H9 (cell line): ENCODE data around the gene UGT1A7. TPM values are rescaled to one million over a fixed set of nuclear protein-coding genes. Genes with fewer than 3 reads are reported as not detected.
"Not testable (repeated sequence)": the region's sequence is repeated elsewhere in the genome, so short reads cannot be mapped to it uniquely, and the experiment has no call there.

Experiments used
- DNase-seq: peaks from one replicate; pipeline ENCODE4 v3.0.0-alpha.2; 2017
- H2AFZ ChIP-seq: one replicate; pipeline ENCODE4 v1.6.1; 2013; ENCODE audit warnings: mild to moderate bottlenecking, low read length, control low read depth, moderate library complexity
- H2AK5ac ChIP-seq: 2 replicates; pipeline ENCODE4 v1.6.1; 2013; ENCODE audit warnings: low read length, control low read depth, mixed read lengths; ENCODE audit not compliant: insufficient read length
- H2BK120ac ChIP-seq: one replicate; pipeline ENCODE4 v1.6.1; 2013; ENCODE audit warnings: low read depth, mild to moderate bottlenecking, low read length, control low read depth, inconsistent platforms; ENCODE audit not compliant: poor library complexity, severe bottlenecking
- H2BK12ac ChIP-seq: 2 replicates; pipeline ENCODE4 v1.6.1; 2013; ENCODE audit warnings: low read length, control low read depth, mixed read lengths, low read depth; ENCODE audit not compliant: insufficient read length
- H2BK15ac ChIP-seq: 2 replicates; pipeline ENCODE4 v1.6.1; 2013; ENCODE audit warnings: low read depth, low read length, control low read depth
- H2BK20ac ChIP-seq: one replicate; pipeline ENCODE4 v1.6.1; 2013; ENCODE audit warnings: low read depth, mild to moderate bottlenecking, low read length, control low read depth, inconsistent platforms; ENCODE audit not compliant: poor library complexity, severe bottlenecking
- H2BK5ac ChIP-seq: 2 replicates; pipeline ENCODE4 v1.6.1; 2013; ENCODE audit warnings: low read length, control low read depth, mixed read lengths; ENCODE audit not compliant: insufficient read length
- H3K14ac ChIP-seq: 2 replicates; pipeline ENCODE4 v1.6.1; 2013; ENCODE audit warnings: low read length, control low read depth; ENCODE audit not compliant: insufficient read depth
- H3K18ac ChIP-seq: 2 replicates; pipeline ENCODE4 v1.6.1; 2013; ENCODE audit warnings: low read depth, mild to moderate bottlenecking, mixed read lengths, low read length, control low read depth; ENCODE audit not compliant: insufficient read length
- H3K23ac ChIP-seq: 2 replicates; pipeline ENCODE4 v1.6.1; 2013; ENCODE audit warnings: low read length, control low read depth, mixed read lengths, low read depth; ENCODE audit not compliant: insufficient read length
- H3K23me2 ChIP-seq: 2 replicates; pipeline ENCODE4 v1.6.1; 2013; ENCODE audit warnings: low read depth, mild to moderate bottlenecking, mixed read lengths, low read length, control low read depth; ENCODE audit not compliant: insufficient read length, poor library complexity, severe bottlenecking
- H3K27ac ChIP-seq: 2 replicates; pipeline ENCODE4 v1.5.1; 2013; ENCODE audit warnings: low read length, control low read depth, mixed read lengths, low read depth; ENCODE audit not compliant: insufficient read length
- H3K27me3 ChIP-seq: 2 replicates; pipeline ENCODE4 v1.6.1; 2013; ENCODE audit warnings: low read length, control low read depth, inconsistent platforms; ENCODE audit not compliant: insufficient read depth
- H3K4ac ChIP-seq: 2 replicates; pipeline ENCODE4 v1.6.1; 2013; ENCODE audit warnings: low read depth, mild to moderate bottlenecking, control low read depth, inconsistent platforms, low read length, moderate library complexity
- H3K4me1 ChIP-seq: 2 replicates; pipeline ENCODE4 v1.6.1; 2013; ENCODE audit warnings: low read length, control low read depth, inconsistent platforms; ENCODE audit not compliant: insufficient read depth
- H3K4me2 ChIP-seq: 2 replicates; pipeline ENCODE4 v1.6.1; 2013; ENCODE audit warnings: low read length, control low read depth, mixed read lengths; ENCODE audit not compliant: insufficient read length, insufficient read depth
- H3K56ac ChIP-seq: 2 replicates; pipeline ENCODE4 v1.6.1; 2013; ENCODE audit warnings: low read depth, mild to moderate bottlenecking, mixed read lengths, low read length, control low read depth; ENCODE audit not compliant: insufficient read length
- H3K79me1 ChIP-seq: 2 replicates; pipeline ENCODE4 v1.6.1; 2013; ENCODE audit warnings: low read depth, mild to moderate bottlenecking, moderate library complexity, low read length, control low read depth, inconsistent platforms; ENCODE audit not compliant: insufficient read depth, poor library complexity, severe bottlenecking
- H3K79me2 ChIP-seq: 2 replicates; pipeline ENCODE4 v1.6.1; 2013; ENCODE audit warnings: low read length, control low read depth, inconsistent platforms; ENCODE audit not compliant: insufficient read depth
- H3K9ac ChIP-seq: 2 replicates; pipeline ENCODE4 v1.6.1; 2013; ENCODE audit warnings: low read length, control low read depth, mixed read lengths; ENCODE audit not compliant: insufficient read length; ENCODE audit errors: extremely low read depth
- H3K9me3 ChIP-seq: one replicate; pipeline ENCODE4 v1.6.1; 2013; ENCODE audit warnings: low read depth, low read length, inconsistent platforms; ENCODE audit not compliant: control insufficient read depth
- H3T11ph ChIP-seq: one replicate; pipeline ENCODE4 v1.6.1; 2013; ENCODE audit warnings: mild to moderate bottlenecking, low read length, control low read depth, inconsistent platforms
- H4K20me1 ChIP-seq: one replicate; pipeline ENCODE4 v1.6.1; 2013; ENCODE audit not compliant: control insufficient read depth, insufficient read length, insufficient read depth
- H4K5ac ChIP-seq: 2 replicates; pipeline ENCODE4 v1.6.1; 2013; ENCODE audit warnings: low read depth, mild to moderate bottlenecking, mixed read lengths, low read length, control low read depth; ENCODE audit not compliant: insufficient read length
- H4K8ac ChIP-seq: replicated peaks from 2 replicates; pipeline ENCODE4 v1.6.1; 2013; ENCODE audit warnings: low read length, control low read depth, mixed read lengths, low read depth; ENCODE audit not compliant: insufficient read length
- H4K91ac ChIP-seq: 2 replicates; pipeline ENCODE4 v1.6.1; 2013; ENCODE audit warnings: low read depth, mild to moderate bottlenecking, moderate library complexity, mixed read lengths, low read length, control low read depth; ENCODE audit not compliant: insufficient read length
- H3K27ac Mint-ChIP-seq, 3 experiments: 2 replicates in 2 of 3; 3 replicates in 1 of 3; pipeline ENCODE4 v1.8.0; 2020 to 2021; ENCODE audit warnings: mixed read lengths in 3 of 3, mild to moderate bottlenecking in 1 of 3, moderate library complexity in 1 of 3
- H3K27me3 Mint-ChIP-seq: 2 replicates; pipeline ENCODE4 v1.8.0; 2021; ENCODE audit warnings: low read depth, mild to moderate bottlenecking, moderate library complexity, mixed read lengths
- H3K36me3 Mint-ChIP-seq, 3 experiments: 2 replicates in 2 of 3; 3 replicates in 1 of 3; pipeline ENCODE4 v1.8.0; 2020 to 2021; ENCODE audit warnings: low read depth in 3 of 3, mixed read lengths in 3 of 3; ENCODE audit not compliant: insufficient read depth in 1 of 3
- H3K4me1 Mint-ChIP-seq, 2 experiments: 2 replicates each; pipeline ENCODE4 v1.8.0; 2020; ENCODE audit warnings: mixed read lengths in 2 of 2
- H3K4me3 Mint-ChIP-seq, 2 experiments: 2 replicates in 1 of 2; 3 replicates in 1 of 2; pipeline ENCODE4 v1.8.0; 2020 to 2021; ENCODE audit warnings: mild to moderate bottlenecking in 2 of 2, mixed read lengths in 2 of 2, moderate library complexity in 1 of 2
- H3K9me3 Mint-ChIP-seq, 2 experiments: 2 replicates in 1 of 2; 3 replicates in 1 of 2; pipeline ENCODE4 v1.8.0; 2020; ENCODE audit warnings: mild to moderate bottlenecking in 2 of 2, mixed read lengths in 2 of 2, moderate library complexity in 1 of 2
- WGBS: extraction: QIAGEN DNeasy Blood & Tissue Kit; methylation state at CpG from one replicate; pipeline ENCODE4 v1.1.7; 2013; ENCODE audit warnings: missing lambda C conversion rate, low lambda C conversion rate, mixed read lengths; ENCODE audit not compliant: insufficient read length; ENCODE audit errors: extremely low coverage; 5-methylcytosine and 5-hydroxymethylcytosine counted together
- total RNA-seq: library from RNA; stranded (reverse); gene quantifications from 2 replicates; pipeline ENCODE4 v1.2.1, GENCODE V29; 2021
- TF ChIP-seq, protein P1 (sequence below): fragments of 200-600 bp; sonication (generic); conservative IDR thresholded peaks from 3 replicates; pipeline ENCODE4 v1.8.0; 2021; ENCODE audit warnings: antibody characterized with exemption, mild to moderate bottlenecking

The UGT1A7 gene
- total RNA-seq, 1 experiment from 2014 or later: not detected

DNA sequence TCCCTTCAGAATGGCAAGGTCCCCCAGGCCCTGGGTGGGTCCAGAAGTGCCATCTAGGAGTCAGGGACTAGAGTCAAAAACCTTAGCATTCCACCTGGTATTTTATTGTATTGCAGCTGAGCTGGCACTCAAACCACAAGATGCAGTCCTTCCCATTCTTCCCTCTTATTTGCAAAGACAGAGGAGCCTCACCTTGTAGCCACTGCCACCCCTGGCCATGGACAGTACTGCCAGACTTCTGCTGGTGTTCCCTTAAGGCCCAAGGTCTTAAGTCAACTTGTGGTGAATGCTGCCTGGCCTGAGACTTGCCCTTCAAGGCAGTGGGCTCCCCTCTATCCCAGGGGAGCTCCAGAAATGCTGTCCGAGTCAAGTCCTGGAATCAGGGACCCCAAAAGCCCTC, 38.6 kb upstream of the UGT1A7 start:
- Histone ChIP-seq H3K79me2 (no peaks in the 10 kb centered on the region), H3T11ph (no peak overlapping the region), H2BK12ac (no peak overlapping the region), H3K79me1 (no peaks in the 10 kb centered on the region), H3K23ac (no peak overlapping the region), H4K8ac (no peak overlapping the region), H3K18ac (no peak overlapping the region), H4K91ac (no peak overlapping the region), H3K4me1 (no peaks in the 10 kb centered on the region), H2BK5ac (no peak overlapping the region), H3K9ac (no peak overlapping the region), H3K4me2 (no peak overlapping the region), H2AFZ (no peak overlapping the region), H3K27ac (no peak overlapping the region), H3K56ac (no peak overlapping the region), H2AK5ac (no peak overlapping the region), H2BK15ac (no peak overlapping the region), H2BK120ac (no peak overlapping the region), H3K27me3 (no peaks in the 10 kb centered on the region), H3K9me3 (peaks cover 6% of the 10 kb centered on the region), H3K4ac (no peak overlapping the region), H2BK20ac (no peak overlapping the region), H4K5ac (no peak overlapping the region), H3K23me2 (no peaks in the 10 kb centered on the region), H3K14ac (no peak overlapping the region), H4K20me1 (no peaks in the 10 kb centered on the region)
- Mint-ChIP-seq H3K36me3 (peaks cover 15 to 23% (median 20%) of the 10 kb centered on the region in 3 experiments), H3K4me3 (no peak overlapping the region), H3K9me3 (peaks cover 34 to 39% of the 10 kb centered on the region in 2 experiments), H3K4me1 (no peaks in the 10 kb centered on the region), H3K27me3 (peaks cover 10% of the 10 kb centered on the region; the same call in 1 of the 2 replicates), H3K27ac (no peak overlapping the region)
- TF ChIP-seq, protein P1, sequence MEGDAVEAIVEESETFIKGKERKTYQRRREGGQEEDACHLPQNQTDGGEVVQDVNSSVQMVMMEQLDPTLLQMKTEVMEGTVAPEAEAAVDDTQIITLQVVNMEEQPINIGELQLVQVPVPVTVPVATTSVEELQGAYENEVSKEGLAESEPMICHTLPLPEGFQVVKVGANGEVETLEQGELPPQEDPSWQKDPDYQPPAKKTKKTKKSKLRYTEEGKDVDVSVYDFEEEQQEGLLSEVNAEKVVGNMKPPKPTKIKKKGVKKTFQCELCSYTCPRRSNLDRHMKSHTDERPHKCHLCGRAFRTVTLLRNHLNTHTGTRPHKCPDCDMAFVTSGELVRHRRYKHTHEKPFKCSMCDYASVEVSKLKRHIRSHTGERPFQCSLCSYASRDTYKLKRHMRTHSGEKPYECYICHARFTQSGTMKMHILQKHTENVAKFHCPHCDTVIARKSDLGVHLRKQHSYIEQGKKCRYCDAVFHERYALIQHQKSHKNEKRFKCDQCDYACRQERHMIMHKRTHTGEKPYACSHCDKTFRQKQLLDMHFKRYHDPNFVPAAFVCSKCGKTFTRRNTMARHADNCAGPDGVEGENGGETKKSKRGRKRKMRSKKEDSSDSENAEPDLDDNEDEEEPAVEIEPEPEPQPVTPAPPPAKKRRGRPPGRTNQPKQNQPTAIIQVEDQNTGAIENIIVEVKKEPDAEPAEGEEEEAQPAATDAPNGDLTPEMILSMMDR: peak; percentile 59
- no CpG with 5 or more reads among the region's 1 CpG for WGBS
- DNase-seq: peak; percentile 66

DNA sequence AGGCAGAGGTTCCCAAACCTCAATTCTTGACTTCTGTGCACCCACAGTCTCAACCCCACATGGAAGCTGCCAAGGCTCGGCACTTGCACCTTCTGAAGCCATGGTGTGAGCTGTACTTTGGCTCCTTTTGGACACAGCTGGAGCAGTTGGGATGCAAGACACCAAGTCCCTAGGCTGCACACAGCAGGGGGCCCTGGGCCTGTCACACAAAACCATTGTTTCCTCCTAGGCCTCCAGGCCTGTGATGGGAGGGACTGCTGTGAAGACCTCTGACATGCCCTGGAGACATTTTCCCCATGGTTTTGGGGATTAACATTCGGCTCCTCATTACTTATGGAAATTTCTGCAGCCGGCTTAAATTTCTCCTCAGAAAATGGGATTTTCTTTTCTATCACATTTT, 35.7 kb upstream of the UGT1A7 start:
- H3K27me3 Mint-ChIP-seq: peaks cover 11% of the 10 kb centered on the region; the same call in 1 of the 2 replicates
- not testable (repeated sequence) for H2BK12ac ChIP-seq, H3K79me2 ChIP-seq, H2BK120ac ChIP-seq, H4K8ac ChIP-seq, H2BK5ac ChIP-seq, H3K4ac ChIP-seq, H3K4me1 Mint-ChIP-seq, H3K27ac Mint-ChIP-seq, H2AFZ ChIP-seq, H3K79me1 ChIP-seq, H3K27ac ChIP-seq, DNase-seq, H3K56ac ChIP-seq, H3K9me3 ChIP-seq, H3K4me3 Mint-ChIP-seq, H3K9ac ChIP-seq, H3K4me2 ChIP-seq, H2AK5ac ChIP-seq, H4K5ac ChIP-seq, H4K91ac ChIP-seq, H3K4me1 ChIP-seq, H3K18ac ChIP-seq, H3T11ph ChIP-seq, H2BK15ac ChIP-seq, H3K23ac ChIP-seq, H3K23me2 ChIP-seq, H2BK20ac ChIP-seq, H3K14ac ChIP-seq, H3K27me3 ChIP-seq, H4K20me1 ChIP-seq
- H3K9me3 Mint-ChIP-seq: peaks cover 34 to 40% of the 10 kb centered on the region in 2 experiments
- peaks cover 15 to 23% (median 20%) of the 10 kb centered on the region in 3 experiments for H3K36me3 Mint-ChIP-seq
- WGBS: no CpG with 5 or more reads among the region's 3 CpGs
